Measurements from ENCODE around the gene PCDH18. TPM values are rescaled to one million over a fixed set of nuclear protein-coding genes. Genes with fewer than 3 reads are reported as not detected.

PCDH18 gene
- total RNA-seq, 2 experiments from 2014 or later = 0.07 to 0.12 TPM

DNA sequence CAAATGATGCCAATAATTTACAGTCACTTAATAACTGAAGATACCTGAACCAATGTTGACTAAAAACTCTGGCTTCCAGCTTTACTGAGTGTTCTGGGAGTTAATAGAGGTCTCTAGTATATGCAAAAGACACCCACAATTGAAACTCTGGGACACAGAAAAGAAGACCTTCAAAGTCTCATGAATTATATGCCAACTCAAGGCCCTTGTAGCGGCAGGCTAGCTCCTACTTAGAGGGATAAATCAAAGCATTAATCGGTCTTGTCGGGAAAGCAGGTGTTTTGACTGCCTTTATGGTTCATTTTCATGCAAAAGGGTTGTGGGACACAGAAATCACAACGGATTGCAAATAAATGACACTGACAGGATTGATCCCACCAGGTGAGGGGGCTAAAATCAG is 55.9 kb downstream of the PCDH18 start:
- intact Hi-C loops (cut with micrococcal nuclease) = no loop called here
- H3K27ac Mint-ChIP-seq = no peak overlapping the region
- H3K36me3 Mint-ChIP-seq = no peaks in the 10 kb centered on the region
- no peaks in the 10 kb centered on the region for H3K27me3 Mint-ChIP-seq
- ChIA-PET CTCF (no interaction called here), POLR2A (no interaction called here)
- H3K4me3 Mint-ChIP-seq = no peak overlapping the region
- no peaks in the 10 kb centered on the region for H3K9me3 Mint-ChIP-seq
- H3K4me1 Mint-ChIP-seq (ENCODE audit: low read depth) = no peaks in the 10 kb centered on the region
- no peak for DNase-seq

DNA sequence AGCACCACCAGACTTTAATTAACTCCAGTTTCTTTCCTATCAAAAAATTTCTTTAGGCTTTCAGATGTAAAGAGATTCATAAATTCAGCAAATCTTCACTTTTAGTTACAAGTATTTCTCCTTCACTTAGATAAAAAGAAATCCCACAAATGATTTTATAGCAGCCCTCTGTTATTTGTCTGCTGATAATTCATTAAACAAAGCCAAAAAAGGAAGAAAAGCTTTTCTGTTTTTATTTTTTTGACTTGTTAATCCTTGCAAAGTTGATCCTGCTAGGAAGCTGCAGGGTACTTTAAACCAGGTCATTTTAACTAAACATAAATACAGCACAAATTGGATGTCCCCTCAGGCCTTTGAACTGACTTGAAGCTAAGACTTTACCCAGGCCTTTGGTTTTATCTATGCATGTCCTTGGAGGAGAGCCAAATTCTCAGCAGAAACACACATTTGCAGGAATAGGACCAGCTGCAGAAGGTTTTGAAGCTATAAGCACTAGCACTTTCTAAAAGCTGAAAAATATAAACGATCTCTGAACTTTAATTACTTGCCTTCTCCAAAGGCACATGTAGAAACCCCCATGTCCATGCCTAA is 57.5 kb downstream of the PCDH18 start:
- POLR2A ChIA-PET = no interaction called here
- Mint-ChIP-seq H3K9me3 (no peaks in the 10 kb centered on the region), H3K4me1 (ENCODE audit: low read depth) (no peaks in the 10 kb centered on the region), H3K36me3 (no peaks in the 10 kb centered on the region), H3K27ac (no peak overlapping the region), H3K4me3 (no peak overlapping the region), H3K27me3 (no peaks in the 10 kb centered on the region)
- intact Hi-C loops (cut with micrococcal nuclease) = no loop called here
- DNase-seq = no peak
- CTCF ChIA-PET = interaction anchor here (1.0 kb wide), 1 partner anchor 19 kb away, joined by 3 read pairs; no protein-coding TSS in a partner anchor

DNA sequence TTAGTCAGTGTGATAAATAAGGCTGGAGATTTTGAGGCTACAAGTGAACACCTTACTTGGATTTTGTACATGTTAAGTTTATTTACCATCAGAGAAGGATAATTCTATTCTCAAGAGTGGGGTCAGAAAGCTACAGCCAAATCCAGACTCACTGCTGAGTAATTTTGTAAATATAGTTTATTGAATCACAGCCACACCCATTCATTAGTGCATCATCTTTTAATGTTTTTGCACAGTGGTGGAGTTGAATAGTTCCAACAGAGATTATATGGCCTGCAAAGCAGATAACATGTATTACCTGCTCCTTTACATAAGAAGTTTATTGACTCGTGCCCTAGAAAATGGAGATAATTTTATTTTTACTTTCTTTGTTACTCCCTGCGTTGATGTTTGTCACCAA is 60.4 kb downstream of the PCDH18 start:
- Mint-ChIP-seq H3K4me3 (no peak overlapping the region), H3K4me1 (ENCODE audit: low read depth) (no peaks in the 10 kb centered on the region), H3K27ac (no peak overlapping the region), H3K27me3 (no peaks in the 10 kb centered on the region), H3K9me3 (peaks cover 13% of the 10 kb centered on the region), H3K36me3 (no peaks in the 10 kb centered on the region)
- no peak for DNase-seq
- ChIA-PET POLR2A (no interaction called here), CTCF (no interaction called here)
- intact Hi-C loops (cut with micrococcal nuclease) = no loop called here

DNA sequence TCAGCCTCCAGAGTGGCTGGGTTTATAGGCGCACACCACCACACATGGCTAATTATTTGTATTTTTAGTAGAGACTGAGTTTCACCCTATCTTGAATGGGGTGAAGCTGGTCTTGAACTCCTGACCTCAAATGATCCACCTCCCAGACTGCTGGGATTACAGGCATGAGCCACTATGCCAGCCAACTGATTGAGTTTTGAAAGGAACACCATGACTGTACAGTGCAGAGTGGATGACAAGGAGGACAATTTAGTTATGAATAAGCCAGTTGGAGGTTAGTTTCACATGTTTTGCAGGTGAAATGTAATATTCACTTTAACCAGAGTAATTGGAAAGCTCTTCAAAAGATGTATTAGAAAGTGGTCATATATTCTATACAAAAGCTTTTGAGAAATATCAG is 60.8 kb downstream of the PCDH18 start:
- peaks cover 16% of the 10 kb centered on the region for H3K9me3 Mint-ChIP-seq
- DNase-seq = no peak
- POLR2A ChIA-PET = no interaction called here
- no peaks in the 10 kb centered on the region for H3K4me1 Mint-ChIP-seq (ENCODE audit: low read depth)
- no peaks in the 10 kb centered on the region for H3K27me3 Mint-ChIP-seq
- intact Hi-C loops (cut with micrococcal nuclease) = no loop called here
- no peak overlapping the region for H3K4me3 Mint-ChIP-seq
- H3K27ac Mint-ChIP-seq = no peak overlapping the region
- CTCF ChIA-PET = no interaction called here
- no peaks in the 10 kb centered on the region for H3K36me3 Mint-ChIP-seq

DNA sequence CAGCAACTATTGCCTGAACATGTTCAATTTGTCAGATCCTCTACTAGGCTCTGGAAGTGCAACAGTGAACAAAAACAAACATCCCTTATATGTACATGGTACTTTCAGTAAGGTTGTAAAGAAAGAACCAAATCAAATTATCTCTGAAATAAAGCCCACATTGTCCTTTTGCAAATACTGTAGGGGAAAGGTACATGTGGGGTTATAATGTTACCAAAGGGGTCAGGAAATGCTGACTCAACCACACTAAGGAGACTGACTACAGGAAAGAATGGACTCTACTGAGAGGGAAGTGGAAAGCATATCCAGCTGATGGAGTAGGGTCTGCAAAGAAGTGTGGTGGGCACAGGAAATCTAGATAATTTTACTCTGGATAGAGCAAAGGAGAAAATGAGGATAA is 61.5 kb downstream of the PCDH18 start:
- ChIA-PET POLR2A (no interaction called here), CTCF (no interaction called here)
- DNase-seq = no peak
- no peaks in the 10 kb centered on the region for H3K36me3 Mint-ChIP-seq
- H3K27ac Mint-ChIP-seq = no peak overlapping the region
- no peak overlapping the region for H3K4me3 Mint-ChIP-seq
- peaks cover 16% of the 10 kb centered on the region for H3K9me3 Mint-ChIP-seq
- no peaks in the 10 kb centered on the region for H3K4me1 Mint-ChIP-seq (ENCODE audit: low read depth)
- no peaks in the 10 kb centered on the region for H3K27me3 Mint-ChIP-seq
- intact Hi-C loops (cut with micrococcal nuclease) = no loop called here
